ENCODE measurements around the gene SEC14L6. TPM values are rescaled to one million over a fixed set of nuclear protein-coding genes. Genes with fewer than 3 reads are reported as not detected.

SEC14L6 gene
- total RNA-seq, 1 experiment from 2014 or later, result 1.1 TPM

GRCh38 chr22:30580896-30581295 is 34.4 kb upstream of the SEC14L6 start:
- H2AK5ac ChIP-seq (ENCODE audit: insufficient read length, low read length), result no peak overlapping the region
- H2BK5ac ChIP-seq (ENCODE audit: insufficient read length, low read length), result no peak overlapping the region
- Mint-ChIP-seq H3K4me3 (no peak overlapping the region), H3K9me3 (no peaks in the 10 kb centered on the region), H3K27ac (no peak overlapping the region), H3K27me3 (ENCODE audit: low read depth) (no peaks in the 10 kb centered on the region), H3K4me1 (0 out of 4 replicates have a peak, but pooled peaks cover 0 to 2% of the 10 kb centered on the region in 2 experiments), H3K36me3 (ENCODE audit: insufficient read depth in 1 of 3, low read depth in 3 of 3) (peaks cover 53 to 95% (median 90%) of the 10 kb centered on the region in 3 experiments)
- H3K9me3 ChIP-seq (ENCODE audit: control insufficient read depth, low read depth, low read length), result no peaks in the 10 kb centered on the region
- H3K27ac ChIP-seq (ENCODE audit: insufficient read length, low read depth, low read length), result no peak overlapping the region
- H3K4ac ChIP-seq (ENCODE audit: low read depth, low read length), result no peak overlapping the region
- no peaks in the 10 kb centered on the region for H4K20me1 ChIP-seq (ENCODE audit: control insufficient read depth, insufficient read depth, insufficient read length)
- no peaks in the 10 kb centered on the region for H3K4me1 ChIP-seq (ENCODE audit: insufficient read depth, low read length)
- H4K8ac ChIP-seq (replicated peaks; ENCODE audit: insufficient read length, low read depth, low read length), result no peak overlapping the region
- no peaks in the 10 kb centered on the region for H3K23me2 ChIP-seq (ENCODE audit: insufficient read length, low read depth, low read length, poor library complexity, severe bottlenecking)
- no peak overlapping the region for H3T11ph ChIP-seq (ENCODE audit: low read length)
- no peaks in the 10 kb centered on the region for H3K79me2 ChIP-seq (ENCODE audit: insufficient read depth, low read length)
- H4K91ac ChIP-seq (ENCODE audit: insufficient read length, low read depth, low read length), result no peak overlapping the region
- H3K56ac ChIP-seq (ENCODE audit: insufficient read length, low read depth, low read length), result no peak overlapping the region
- no peaks in the 10 kb centered on the region for H3K79me1 ChIP-seq (ENCODE audit: insufficient read depth, low read depth, low read length, poor library complexity, severe bottlenecking)
- H3K27me3 ChIP-seq (ENCODE audit: insufficient read depth, low read length), result no peaks in the 10 kb centered on the region
- no peak overlapping the region for H2AFZ ChIP-seq (ENCODE audit: low read length)
- no peak overlapping the region for H3K23ac ChIP-seq (ENCODE audit: insufficient read length, low read depth, low read length)
- no peak overlapping the region for H3K9ac ChIP-seq (ENCODE audit: extremely low read depth, insufficient read length, low read length)
- WGBS (ENCODE audit: extremely low coverage, insufficient read length, low lambda C conversion rate), result no CpG with 5 or more reads among the region's 6 CpGs
- H3K4me2 ChIP-seq (ENCODE audit: insufficient read depth, insufficient read length, low read length), result no peak overlapping the region
- no peak for DNase-seq
- no peak overlapping the region for H3K14ac ChIP-seq (ENCODE audit: insufficient read depth, low read length)
- H3K18ac ChIP-seq (ENCODE audit: insufficient read length, low read depth, low read length), result no peak overlapping the region
- no peak overlapping the region for H2BK20ac ChIP-seq (ENCODE audit: low read depth, low read length, poor library complexity, severe bottlenecking)
- no peak overlapping the region for H4K5ac ChIP-seq (ENCODE audit: insufficient read length, low read depth, low read length)
- H2BK15ac ChIP-seq (ENCODE audit: low read depth, low read length), result no peak overlapping the region
- no peak for TF ChIP-seq CTCF (conservative IDR thresholded peaks at IDR 0.05)
- H2BK120ac ChIP-seq (ENCODE audit: low read depth, low read length, poor library complexity, severe bottlenecking), result no peak overlapping the region
- no peak overlapping the region for H2BK12ac ChIP-seq (ENCODE audit: insufficient read length, low read depth, low read length)
